BLaER1 treated with 17β-estradiol and CSF1 and Interleukin-3, amounts not matched to agents 10 nM and 100 nM (cell line): ENCODE results near the gene RETREG1.

Experiments
- H3K27ac ChIP-seq, 11 experiments: shearing (Covaris generic); formaldehyde crosslinking; 2 replicates each; pipeline ENCODE4 v1.8.1; 2022
- H3K27me3 ChIP-seq, 11 experiments: shearing (Covaris generic); formaldehyde crosslinking; 2 replicates each; pipeline ENCODE4 v1.8.1; 2022
- H3K36me3 ChIP-seq, 11 experiments: shearing (Covaris generic); formaldehyde crosslinking; 2 replicates each; pipeline ENCODE4 v1.8.1; 2022
- H3K4me1 ChIP-seq, 10 experiments: shearing (Covaris generic); formaldehyde crosslinking; 2 replicates each; pipeline ENCODE4 v1.8.1; 2022
- H3K4me2 ChIP-seq, 11 experiments: shearing (Covaris generic); formaldehyde crosslinking; 2 replicates each; pipeline ENCODE4 v1.8.1; 2022
- H3K4me3 ChIP-seq, 10 experiments: shearing (Covaris generic); formaldehyde crosslinking; 2 replicates each; pipeline ENCODE4 v1.8.1; 2022
- H3K9ac ChIP-seq, 11 experiments: shearing (Covaris generic); formaldehyde crosslinking; 2 replicates each; pipeline ENCODE4 v1.8.1; 2022
- H3K9me3 ChIP-seq, 11 experiments: shearing (Covaris generic); formaldehyde crosslinking; replicated peaks in 1 of 11; 2 replicates each; pipeline ENCODE4 v1.8.1; 2022
- H4K20me1 ChIP-seq, 11 experiments: shearing (Covaris generic); formaldehyde crosslinking; 2 replicates each; pipeline ENCODE4 v1.8.1; 2022
- Cebpa-rat ChIP-seq, 11 experiments: shearing (Covaris generic); IDR thresholded peaks; 2 replicates each; pipeline ENCODE4 v1.8.1; 2022

RETREG1 gene

GRCh38 chr5:16596581-16596940, 20.2 kb downstream of the RETREG1 start:
- H3K36me3 ChIP-seq: peaks cover 0 to 56% (median 24%) of the 10 kb centered on the region in 11 experiments; a peak in 15 of 22 replicates

GRCh38 chr5:16595881-16596580, 20.8 kb downstream of the RETREG1 start:
- Histone ChIP-seq H4K20me1 (peaks cover 0 to 21% (median 0%) of the 10 kb centered on the region in 11 experiments; a peak in 2 of 22 replicates), H3K9ac (no peak overlapping the region), H3K27ac (peak overlapping the region in 1 of 11 experiments; percentile 41; a peak in 1 of 22 replicates), H3K4me3 (no peak overlapping the region), H3K36me3 (peaks cover 0 to 56% (median 24%) of the 10 kb centered on the region in 11 experiments; a peak in 15 of 22 replicates), H3K27me3 (no peaks in the 10 kb centered on the region), H3K4me2 (no peak overlapping the region; a peak in 1 of 22 replicates), H3K9me3 (peaks cover 0 to 18% (median 4%) of the 10 kb centered on the region in 11 experiments; a peak in 7 of 22 replicates), H3K4me1 (peaks cover 9 to 26% (median 14%) of the 10 kb centered on the region in 10 experiments)
- no peak for TF ChIP-seq Cebpa-rat (IDR thresholded peaks at IDR 0.05)

More at GRCh38 chr5:16596581-16596940, 20.2 kb downstream of the RETREG1 start:
- Histone ChIP-seq H3K4me1 (peaks cover 14 to 27% (median 17%) of the 10 kb centered on the region in 10 experiments), H3K4me2 (no peak overlapping the region; a peak in 1 of 22 replicates), H4K20me1 (peaks cover 0 to 17% (median 0%) of the 10 kb centered on the region in 11 experiments; a peak in 2 of 22 replicates), H3K9me3 (peaks cover 0 to 18% (median 4%) of the 10 kb centered on the region in 11 experiments; a peak in 7 of 22 replicates), H3K27ac (peak overlapping the region in 1 of 11 experiments; percentile 41; a peak in 1 of 22 replicates), H3K9ac (no peak overlapping the region), H3K4me3 (no peak overlapping the region), H3K27me3 (no peaks in the 10 kb centered on the region)
- no peak for TF ChIP-seq Cebpa-rat (IDR thresholded peaks at IDR 0.05)

GRCh38 chr5:16593628-16594027, 23.2 kb downstream of the RETREG1 start:
- peaks cover 0 to 18% (median 4%) of the 10 kb centered on the region in 11 experiments; a peak in 7 of 22 replicates for H3K9me3 ChIP-seq
- H3K4me2 ChIP-seq: no peak overlapping the region
- H3K27me3 ChIP-seq: no peaks in the 10 kb centered on the region
- H3K27ac ChIP-seq: no peak overlapping the region
- no peak for TF ChIP-seq Cebpa-rat (IDR thresholded peaks at IDR 0.05)
- H3K4me3 ChIP-seq: no peak overlapping the region
- peaks cover 0 to 61% (median 34%) of the 10 kb centered on the region in 11 experiments; a peak in 15 of 22 replicates for H3K36me3 ChIP-seq
- peaks cover 0 to 12% (median 1%) of the 10 kb centered on the region in 10 experiments; a peak in 4 of 20 replicates for H3K4me1 ChIP-seq
- H3K9ac ChIP-seq: no peak overlapping the region
- H4K20me1 ChIP-seq: peaks cover 0 to 36% (median 0%) of the 10 kb centered on the region in 11 experiments; a peak in 2 of 22 replicates

- TF ChIP-seq Cebpa-rat (IDR thresholded peaks at IDR 0.05): no peak
- Histone ChIP-seq H3K4me2 (no peak overlapping the region), H3K9me3 (peaks cover 0 to 18% (median 4%) of the 10 kb centered on the region in 11 experiments; a peak in 7 of 22 replicates)
Measured at GRCh38 chr5:16593013-16593412, 23.8 kb downstream of the RETREG1 start.

GRCh38 chr5:16592255-16592654, 24.5 kb downstream of the RETREG1 start:
- Histone ChIP-seq H3K4me2 (no peak overlapping the region), H3K27me3 (no peaks in the 10 kb centered on the region), H3K36me3 (peaks cover 0 to 63% (median 22%) of the 10 kb centered on the region in 11 experiments; a peak in 15 of 22 replicates), H3K4me3 (no peak overlapping the region), H3K9me3 (peaks cover 0 to 18% (median 4%) of the 10 kb centered on the region in 11 experiments; a peak in 6 of 22 replicates), H3K27ac (no peak overlapping the region), H4K20me1 (peaks cover 0 to 41% (median 0%) of the 10 kb centered on the region in 11 experiments; a peak in 4 of 22 replicates), H3K4me1 (peaks cover 0 to 12% (median 1%) of the 10 kb centered on the region in 10 experiments; a peak in 4 of 20 replicates), H3K9ac (no peak overlapping the region)
- no peak for TF ChIP-seq Cebpa-rat (IDR thresholded peaks at IDR 0.05)

More at GRCh38 chr5:16593013-16593412, 23.8 kb downstream of the RETREG1 start:
- H4K20me1 ChIP-seq: peaks cover 0 to 40% (median 0%) of the 10 kb centered on the region in 11 experiments; a peak in 3 of 22 replicates
- peaks cover 0 to 60% (median 29%) of the 10 kb centered on the region in 11 experiments; a peak in 15 of 22 replicates for H3K36me3 ChIP-seq
- H3K27ac ChIP-seq: no peak overlapping the region
- no peak overlapping the region for H3K9ac ChIP-seq
- no peaks in the 10 kb centered on the region for H3K27me3 ChIP-seq
- H3K4me3 ChIP-seq: no peak overlapping the region
- peaks cover 0 to 12% (median 1%) of the 10 kb centered on the region in 10 experiments; a peak in 4 of 20 replicates for H3K4me1 ChIP-seq

GRCh38 chr5:16590685-16591084, 26.1 kb downstream of the RETREG1 start:
- Histone ChIP-seq H3K9me3 (peaks cover 0 to 18% (median 4%) of the 10 kb centered on the region in 11 experiments; a peak in 6 of 22 replicates), H3K36me3 (peaks cover 0 to 54% (median 22%) of the 10 kb centered on the region in 11 experiments; a peak in 15 of 22 replicates), H4K20me1 (peaks cover 0 to 49% (median 0%) of the 10 kb centered on the region in 11 experiments; a peak in 4 of 22 replicates), H3K4me1 (no peaks in the 10 kb centered on the region; a peak in 1 of 20 replicates), H3K9ac (no peak overlapping the region), H3K27ac (no peak overlapping the region), H3K27me3 (no peaks in the 10 kb centered on the region), H3K4me2 (no peak overlapping the region), H3K4me3 (no peak overlapping the region)
- no peak for TF ChIP-seq Cebpa-rat (IDR thresholded peaks at IDR 0.05)

GRCh38 chr5:16589658-16590057, 27.1 kb downstream of the RETREG1 start:
- Histone ChIP-seq H3K4me1 (no peaks in the 10 kb centered on the region; a peak in 1 of 20 replicates), H3K9me3 (peaks cover 0 to 13% (median 0%) of the 10 kb centered on the region in 11 experiments; a peak in 6 of 22 replicates)
- no peak for TF ChIP-seq Cebpa-rat (IDR thresholded peaks at IDR 0.05)

GRCh38 chr5:16588434-16589214, 28.2 kb downstream of the RETREG1 start:
- no peak overlapping the region for H3K9ac ChIP-seq
- H3K9me3 ChIP-seq: peaks cover 0 to 9% (median 0%) of the 10 kb centered on the region in 11 experiments; a peak in 5 of 22 replicates
- peaks cover 0 to 57% (median 0%) of the 10 kb centered on the region in 11 experiments; a peak in 5 of 22 replicates for H4K20me1 ChIP-seq
- no peaks in the 10 kb centered on the region; a peak in 1 of 20 replicates for H3K4me1 ChIP-seq
- no peak overlapping the region for H3K27ac ChIP-seq
- H3K27me3 ChIP-seq: no peaks in the 10 kb centered on the region
- no peak overlapping the region for H3K4me3 ChIP-seq
- no peak for TF ChIP-seq Cebpa-rat (IDR thresholded peaks at IDR 0.05)
- no peak overlapping the region for H3K4me2 ChIP-seq
- peaks cover 0 to 42% (median 15%) of the 10 kb centered on the region in 11 experiments; a peak in 12 of 22 replicates for H3K36me3 ChIP-seq

More at GRCh38 chr5:16589658-16590057, 27.1 kb downstream of the RETREG1 start:
- Histone ChIP-seq H3K4me3 (no peak overlapping the region), H4K20me1 (peaks cover 0 to 57% (median 0%) of the 10 kb centered on the region in 11 experiments; a peak in 5 of 22 replicates), H3K4me2 (no peak overlapping the region), H3K9ac (no peak overlapping the region), H3K27me3 (no peaks in the 10 kb centered on the region), H3K36me3 (peaks cover 0 to 43% (median 22%) of the 10 kb centered on the region in 11 experiments; a peak in 15 of 22 replicates), H3K27ac (no peak overlapping the region)
